CD4-positive, alpha-beta T cell treated with Interferon gamma for 1 hour (primary cell): Measurements from ENCODE around the gene CRYGD.
A peak's percentile ranks its signal among the peaks of the same experiment; 100 is the strongest.

Experiments
- DNase-seq: peaks from one replicate; pipeline ENCODE4 v3.0.0-alpha.2; 2020

CRYGD gene

GRCh38 chr2:208077276-208077675, 47.0 kb downstream of the CRYGD start:
- DNase-seq = no peak

GRCh38 chr2:208074610-208075356, 49.5 kb downstream of the CRYGD start:
- DNase-seq = no peak

GRCh38 chr2:208072250-208072892, 52.0 kb downstream of the CRYGD start:
- DNase-seq = peak; percentile 35
